HCT116 (cell line): Measurements from ENCODE around the gene C4orf46. TPM values are rescaled to one million over a fixed set of nuclear protein-coding genes. Genes with fewer than 3 reads are reported as not detected.
"Not testable (repeated sequence)": the region's sequence is repeated elsewhere in the genome, so short reads cannot be mapped to it uniquely, and the experiment has no call there.

Source experiments
- ATAC-seq: fragments of 200-7000 bp; cut with Tn5 transposase; 2 replicates; pipeline ENCODE4 v1.9.1; 2020; ENCODE audit warnings: mild to moderate bottlenecking, moderate library complexity
- BruUV-seq: library from RNA; stranded (reverse); fragments of 400-500 nt; replicated peaks from 2 replicates; lab custom pipeline; 2021; lab: Mats Ljungman, UMichigan
- CTCF ChIA-PET: fragments of 300-600 bp; sonication (Branson Sonifier 250); formaldehyde crosslinking; loops from one replicate; lab custom pipeline; 2021; ENCODE audit warnings: antibody characterized with exemption; lab: Charles Lee
- POLR2A ChIA-PET: fragments of 300-600, 350-600 bp; sonication (Branson Sonifier 250); formaldehyde crosslinking; loops from one replicate; lab custom pipeline; 2021; ENCODE audit warnings: antibody characterized with exemption; lab: Charles Lee
- RAD21 ChIA-PET, 2 experiments: fragments of 300-600 bp; sonication (Branson Sonifier 250); formaldehyde crosslinking; loops; one replicate each; lab custom pipeline; 2023; ENCODE audit warnings: low total read pairs in 2 of 2; ENCODE audit not compliant: uncharacterized antibody in 2 of 2, unreplicated experiment in 2 of 2, low non-redundant PET in 1 of 2; lab: Charles Lee
- DNase-seq: peaks from one replicate; pipeline ENCODE4 v3.0.0-alpha.2; 2010; ENCODE audit warnings: low read depth, low spot score
- H2AFZ ChIP-seq: fragments of 200-600 bp; shearing (Covaris generic), sonication (generic); 2 replicates; pipeline ENCODE4 v1.6.1; 2017; ENCODE audit warnings: low read depth, mixed run types, mixed read lengths, antibody characterized with exemption, low read length; ENCODE audit not compliant: poor library complexity, severe bottlenecking
- H3K27ac ChIP-seq: 2 replicates; pipeline ENCODE4 v1.5.1; 2012; ENCODE audit warnings: low read depth, low read length
- H3K27me3 ChIP-seq: fragments of 200-600 bp; sonication (generic); 2 replicates; pipeline ENCODE4 v1.6.1; 2016; ENCODE audit warnings: mixed run types, low read length, mixed read lengths; ENCODE audit not compliant: insufficient read depth
- H3K36me3 ChIP-seq, 2 experiments: fragments of 200-500 bp in 1 of 2; fragments of 200-600 bp in 1 of 2; sonication (Bioruptor generic) in 1 of 2; sonication (generic) in 1 of 2; 2 replicates each; pipeline versions ENCODE4 v1.5.1 to v1.6.1; 2014 to 2016; ENCODE audit warnings: low read length in 2 of 2, inconsistent platforms in 1 of 2, mixed read lengths in 1 of 2, mixed run types in 1 of 2; ENCODE audit not compliant: insufficient read depth in 2 of 2, control insufficient read depth in 1 of 2
- H3K4me1 ChIP-seq, 2 experiments: fragments of 200-600 bp in 1 of 2; sonication (generic) in 1 of 2; 2 replicates each; pipeline versions ENCODE4 v1.5.1 to v1.6.1; 2012 to 2017; ENCODE audit warnings: low read length in 2 of 2, inconsistent platforms in 1 of 2, mild to moderate bottlenecking in 1 of 2, mixed read lengths in 1 of 2, mixed run types in 1 of 2, moderate library complexity in 1 of 2; ENCODE audit not compliant: insufficient read depth in 2 of 2, control insufficient read depth in 1 of 2
- H3K4me2 ChIP-seq: fragments of 200-600 bp; sonication (generic); 2 replicates; pipeline ENCODE4 v1.6.1; 2017; ENCODE audit warnings: mixed run types, low read length, mixed read lengths
- H3K4me3 ChIP-seq, 2 experiments: fragments of 200-600 bp in 1 of 2; sonication (generic) in 1 of 2; replicated peaks in 1 of 2; 2 replicates each; pipeline ENCODE4 v1.5.1; 2011 to 2016; ENCODE audit warnings: low read length in 2 of 2, control low read depth in 1 of 2, low read depth in 1 of 2, mild to moderate bottlenecking in 1 of 2, mixed read lengths in 1 of 2, mixed run types in 1 of 2
- H3K79me2 ChIP-seq: fragments of 200-600 bp; sonication (generic); 2 replicates; pipeline ENCODE4 v1.6.1; 2017; ENCODE audit warnings: mild to moderate bottlenecking, mixed run types, low read length, moderate library complexity, mixed read lengths; ENCODE audit not compliant: insufficient read depth
- H3K9ac ChIP-seq: fragments of 200-600 bp; sonication (generic); 2 replicates; pipeline ENCODE4 v1.6.1; 2016; ENCODE audit warnings: low read length, mixed read lengths
- H3K9me2 ChIP-seq: fragments of 200-600 bp; sonication (generic), shearing (Covaris generic); 2 replicates; pipeline ENCODE4 v1.6.1; 2017; ENCODE audit warnings: mixed run types, mild to moderate bottlenecking, moderate library complexity; ENCODE audit not compliant: insufficient read depth
- H3K9me3 ChIP-seq, 2 experiments: fragments of 200-500 bp in 1 of 2; fragments of 200-600 bp in 1 of 2; sonication (Bioruptor generic) in 1 of 2; sonication (generic) in 1 of 2; 2 replicates each; pipeline ENCODE4 v1.6.1; 2014 to 2017; ENCODE audit warnings: low read length in 2 of 2, mixed read lengths in 2 of 2, inconsistent platforms in 1 of 2, low read depth in 1 of 2, mild to moderate bottlenecking in 1 of 2, mixed run types in 1 of 2, moderate library complexity in 1 of 2; ENCODE audit not compliant: control insufficient read depth in 1 of 2, insufficient read depth in 1 of 2
- H4K20me1 ChIP-seq: fragments of 200-600 bp; sonication (generic), shearing (Covaris generic); 2 replicates; pipeline ENCODE4 v1.6.1; 2017; ENCODE audit warnings: mixed run types, mild to moderate bottlenecking, moderate library complexity; ENCODE audit not compliant: insufficient read depth
- intact Hi-C: fragments of 100-400 bp; cut with micrococcal nuclease; formaldehyde crosslinking; loops from 2 replicates; pipeline ENCODE4 v1.10.0; 2022
- total RNA-seq: library from RNA; stranded (reverse); gene quantifications from one replicate; pipeline ENCODE4 v1.2.1, GENCODE V29; 2021; ENCODE audit not compliant: unreplicated experiment

Gene C4orf46
- total RNA-seq, 1 experiment from 2014 or later: 16.3 TPM

DNA sequence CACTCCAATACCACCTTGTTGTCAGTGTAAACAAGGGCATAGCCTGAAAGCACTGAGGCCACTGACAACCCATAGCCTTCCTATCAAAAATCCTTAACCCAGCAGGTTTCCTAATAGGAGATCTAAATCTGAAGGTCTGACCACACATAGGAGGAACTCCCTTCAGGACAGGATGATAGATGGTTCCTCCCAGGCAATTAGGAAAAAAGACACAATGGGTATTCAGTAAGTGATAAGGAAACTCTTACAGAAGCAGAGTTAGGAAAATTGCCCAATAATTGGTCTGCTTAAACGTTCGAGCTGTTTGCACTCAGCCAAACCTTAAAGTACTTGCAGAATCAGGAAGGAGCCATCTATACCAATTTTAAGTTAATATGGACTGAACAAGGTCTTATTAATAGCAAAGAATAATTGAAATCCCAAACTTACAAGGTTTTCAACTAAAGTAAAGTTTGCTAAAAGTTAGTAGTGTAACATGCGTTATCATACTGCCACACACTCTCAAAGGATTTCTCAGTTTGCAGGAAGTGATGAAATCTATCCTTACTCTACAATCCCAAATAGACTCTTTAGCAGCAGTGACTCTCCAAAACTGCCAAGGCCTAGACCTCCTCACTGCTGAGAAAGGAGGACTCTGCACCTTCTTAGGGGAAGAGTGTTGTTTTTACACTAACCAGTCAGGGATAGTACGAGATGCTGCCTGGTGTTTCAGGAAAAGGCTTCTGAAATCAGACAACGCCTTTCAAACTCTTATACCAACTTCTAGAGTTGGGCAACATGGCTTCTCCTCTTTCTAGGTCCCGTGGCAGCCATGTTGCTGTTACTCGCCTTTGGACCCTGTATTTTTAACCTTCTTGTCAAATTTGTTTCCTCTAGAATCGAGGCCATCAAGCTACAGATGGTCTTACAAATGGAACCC, 7.7 kb downstream of the C4orf46 start:
- H3K9me2 ChIP-seq, H3K4me3 ChIP-seq, DNase-seq, H4K20me1 ChIP-seq, POLR2A ChIA-PET, H3K27ac ChIP-seq, H3K9me3 ChIP-seq, ATAC-seq, RAD21 ChIA-PET, H3K36me3 ChIP-seq, H3K27me3 ChIP-seq, H3K9ac ChIP-seq, H3K4me1 ChIP-seq, intact Hi-C loops, H2AFZ ChIP-seq, BruUV-seq, CTCF ChIA-PET, H3K4me2 ChIP-seq: not testable (repeated sequence)
- H3K79me2 ChIP-seq: peaks cover 21% of the 10 kb centered on the region

- H3K4me3 ChIP-seq, H3K27ac ChIP-seq, RAD21 ChIA-PET, H3K27me3 ChIP-seq, H2AFZ ChIP-seq, BruUV-seq, H3K9me3 ChIP-seq, POLR2A ChIA-PET, H4K20me1 ChIP-seq, CTCF ChIA-PET, H3K9me2 ChIP-seq, DNase-seq, ATAC-seq, H3K4me1 ChIP-seq, intact Hi-C loops, H3K36me3 ChIP-seq, H3K9ac ChIP-seq, H3K4me2 ChIP-seq: not testable (repeated sequence)
- peaks cover 14% of the 10 kb centered on the region for H3K79me2 ChIP-seq
These were observed 8.4 kb downstream of the C4orf46 start for GRCh38 chr4:158663255-158663654.
